Spleen (tissue), 11 donors: ENCODE results near the gene SP100. TPM values are rescaled to one million over a fixed set of nuclear protein-coding genes. Genes with fewer than 3 reads are reported as not detected.

Experiments
- DNase-seq: peaks from one replicate; pipeline ENCODE4 v3.0.0-alpha.2; 2020
- H3K27ac ChIP-seq, 8 donors: fragments of 200-600 bp; sonication (generic) in 7 of 8; 1 replicate in 4 of 8; 2 replicates in 4 of 8; pipeline versions ENCODE4 v1.5.0 to v1.8.0; 2016 to 2021; ENCODE audit warnings: inconsistent platforms in 4 of 8, mild to moderate bottlenecking in 4 of 8, moderate library complexity in 1 of 8
- H3K27me3 ChIP-seq, 7 donors: fragments of 200-600 bp; sonication (generic) in 6 of 7; replicated peaks in 1 of 7; 1 replicate in 4 of 7; 2 replicates in 3 of 7; pipeline versions ENCODE4 v1.5.0 to v1.8.0; 2016 to 2021; ENCODE audit warnings: inconsistent platforms in 3 of 7, mild to moderate bottlenecking in 1 of 7
- H3K36me3 ChIP-seq, 6 donors: fragments of 200-600 bp; sonication (generic) in 5 of 6; 1 replicate in 4 of 6; 2 replicates in 2 of 6; pipeline versions ENCODE4 v1.5.0 to v1.8.0; 2016 to 2021; ENCODE audit warnings: inconsistent platforms in 2 of 6
- H3K4me1 ChIP-seq, 6 donors: fragments of 200-600 bp; sonication (generic) in 5 of 6; 1 replicate in 3 of 6; 2 replicates in 3 of 6; pipeline versions ENCODE4 v1.5.0 to v1.8.0; 2016 to 2021; ENCODE audit warnings: inconsistent platforms in 3 of 6
- H3K4me3 ChIP-seq, 8 donors: fragments of 200-600 bp; sonication (generic) in 7 of 8; 1 replicate in 4 of 8; 2 replicates in 4 of 8; pipeline versions ENCODE4 v1.5.0 to v1.8.0; 2016 to 2021; ENCODE audit warnings: inconsistent platforms in 4 of 8, mild to moderate bottlenecking in 4 of 8, moderate library complexity in 2 of 8
- H3K9me3 ChIP-seq, 8 donors: fragments of 200-600 bp; sonication (generic) in 7 of 8; 1 replicate in 4 of 8; 2 replicates in 4 of 8; pipeline versions ENCODE4 v1.5.0 to v1.8.0; 2016 to 2021; ENCODE audit warnings: inconsistent platforms in 4 of 8
- POLR2A ChIP-seq, 3 donors: fragments of 450-650 bp; IDR thresholded peaks; one replicate each; pipeline ENCODE4 v1.5.1; 2017; ENCODE audit warnings: antibody characterized with exemption in 3 of 3, mild to moderate bottlenecking in 1 of 3
- POLR2AphosphoS5 ChIP-seq, 3 donors: sonication (generic); formaldehyde crosslinking; IDR thresholded peaks; one replicate each; pipeline ENCODE4 v1.5.1; 2017; ENCODE audit warnings: antibody characterized with exemption in 3 of 3
- WGBS, 5 donors: extraction: QIAGEN DNeasy Blood & Tissue Kit in 3 of 5; methylation state at CpG; one replicate each; pipeline versions ENCODE4 v1.1.5 to v1.1.7; 2013 to 2018; 5-methylcytosine and 5-hydroxymethylcytosine counted together
- intact Hi-C: fragments of 100-400 bp; cut with DNase I; formaldehyde crosslinking; loops from one replicate; pipeline ENCODE4 v1.15.0; 2023; ENCODE audit warnings: low total_unique reads
- polyA plus RNA-seq, 3 donors: library from polyadenylated mRNA; stranded (reverse); fragments of 200-250 nt; gene quantifications; one replicate each; pipeline ENCODE4 v1.2.1, GENCODE V29; 2013
- total RNA-seq, 7 donors: library from RNA; depleted of rRNA in 3 of 7; stranded (reverse); fragments of >200 nt in 3 of 7; fragmentation: NEBNext Ultra II Directional in 4 of 7; extraction: Animal tissue kit (Norgen Biotek cat#: 25700) in 4 of 7; gene quantifications; one replicate each; pipeline versions ENCODE4 v1.1.0 to v1.2.1, GENCODE V29; 2016 to 2021
- TF ChIP-seq, protein P1 (sequence below), 11 experiments: fragments of 200-600 bp in 7 of 11; fragments of 450-650 bp in 4 of 11; sonication (generic) in 4 of 11; IDR thresholded peaks in 8 of 11; conservative IDR thresholded peaks in 3 of 11; 1 replicate in 7 of 11; 2 replicates in 4 of 11; pipeline versions ENCODE4 v1.4.0 to v1.8.0; 2016 to 2021; ENCODE audit warnings: antibody characterized with exemption in 11 of 11, inconsistent platforms in 4 of 11, mild to moderate bottlenecking in 1 of 11
- donor health status: healthy with polysubstance abuse.
- donor health status: DM: no; HTN: no; CAD: no; lungs with moderate emphysema.
- donor health status: DM: no; HTN: no; CAD: no.
- donor health status: Bipolar disorder and iron deficiency.
- donor health status: healthy.
- donor health status: DM: no; HTN: no; CAD: no.
- donor health status: DM: yes; HTN: yes; CAD: no.

SP100 gene
- total and polyA plus RNA-seq, 10 donors, result 97.5 to 327 (median 260) TPM

DNA sequence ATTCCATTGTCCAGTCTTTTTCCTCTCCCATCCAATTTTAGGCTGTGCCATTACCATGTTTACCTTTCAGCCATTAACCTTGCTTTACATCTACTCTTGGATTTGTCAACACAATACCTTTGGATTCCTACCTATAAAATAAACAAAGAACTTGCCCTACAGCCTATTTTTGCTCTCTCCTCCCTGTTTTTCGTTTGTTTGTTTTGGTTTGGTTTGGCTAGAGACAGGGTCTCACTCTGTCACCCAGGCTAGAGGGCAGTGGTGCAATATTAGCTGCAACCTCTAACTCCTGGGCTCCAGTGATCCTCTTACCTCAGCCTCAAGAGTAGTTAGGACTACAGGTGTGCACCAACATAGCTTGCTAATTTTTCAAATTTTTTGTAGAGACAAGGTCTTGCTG, 76.1 kb downstream of the SP100 start:
- no peak for DNase-seq
- Histone ChIP-seq H3K36me3 (peaks cover 2 to 100% (median 62%) of the 10 kb centered on the region in 6 donors), H3K4me3 (no peak overlapping the region), H3K4me1 (peaks cover 0 to 38% (median 14%) of the 10 kb centered on the region in 6 donors), H3K9me3 (peaks cover 0 to 29% (median 19%) of the 10 kb centered on the region in 8 donors), H3K27ac (peak overlapping the region in 2 of 8 donors; percentile 29 to 42), H3K27me3 (no peaks in the 10 kb centered on the region)
- 67 to 88% (median 80%) methylated on average over 1 of the region's 1 CpG for WGBS, 5 donors
- intact Hi-C loops, result no loop called here
- no peak for TF ChIP-seq POLR2AphosphoS5 (IDR thresholded peaks at IDR 0.05)
- TF ChIP-seq POLR2A (IDR thresholded peaks at IDR 0.05), result no peak
- TF ChIP-seq, protein P1, sequence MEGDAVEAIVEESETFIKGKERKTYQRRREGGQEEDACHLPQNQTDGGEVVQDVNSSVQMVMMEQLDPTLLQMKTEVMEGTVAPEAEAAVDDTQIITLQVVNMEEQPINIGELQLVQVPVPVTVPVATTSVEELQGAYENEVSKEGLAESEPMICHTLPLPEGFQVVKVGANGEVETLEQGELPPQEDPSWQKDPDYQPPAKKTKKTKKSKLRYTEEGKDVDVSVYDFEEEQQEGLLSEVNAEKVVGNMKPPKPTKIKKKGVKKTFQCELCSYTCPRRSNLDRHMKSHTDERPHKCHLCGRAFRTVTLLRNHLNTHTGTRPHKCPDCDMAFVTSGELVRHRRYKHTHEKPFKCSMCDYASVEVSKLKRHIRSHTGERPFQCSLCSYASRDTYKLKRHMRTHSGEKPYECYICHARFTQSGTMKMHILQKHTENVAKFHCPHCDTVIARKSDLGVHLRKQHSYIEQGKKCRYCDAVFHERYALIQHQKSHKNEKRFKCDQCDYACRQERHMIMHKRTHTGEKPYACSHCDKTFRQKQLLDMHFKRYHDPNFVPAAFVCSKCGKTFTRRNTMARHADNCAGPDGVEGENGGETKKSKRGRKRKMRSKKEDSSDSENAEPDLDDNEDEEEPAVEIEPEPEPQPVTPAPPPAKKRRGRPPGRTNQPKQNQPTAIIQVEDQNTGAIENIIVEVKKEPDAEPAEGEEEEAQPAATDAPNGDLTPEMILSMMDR (IDR thresholded peaks at IDR 0.05 in 8 of 11, conservative IDR thresholded peaks at IDR 0.05 in 3 of 11), result no peak

DNA sequence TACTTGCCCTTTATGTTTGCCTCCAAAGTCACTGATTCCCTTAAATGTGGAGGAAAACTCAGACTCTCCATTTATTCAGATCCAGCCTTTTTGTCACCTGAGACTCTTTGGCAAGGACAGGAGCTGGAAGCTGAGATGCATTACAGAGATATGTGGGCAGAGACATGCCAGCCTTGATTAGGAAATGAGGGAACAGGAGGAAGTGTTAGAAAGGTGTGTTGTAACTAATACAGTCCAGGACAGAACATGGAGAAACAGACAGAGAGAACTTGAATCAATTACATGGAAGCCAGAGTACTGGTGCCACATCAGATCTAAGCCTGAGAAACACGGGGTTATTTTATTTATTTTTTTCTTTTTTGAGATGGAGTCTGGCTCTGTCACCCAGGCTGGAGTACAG, 79.0 kb downstream of the SP100 start:
- peaks cover 4 to 58% (median 27%) of the 10 kb centered on the region in 6 donors for H3K4me1 ChIP-seq
- H3K36me3 ChIP-seq, result peaks cover 8 to 97% (median 65%) of the 10 kb centered on the region in 6 donors
- TF ChIP-seq, protein P1 (IDR thresholded peaks at IDR 0.05 in 8 of 11, conservative IDR thresholded peaks at IDR 0.05 in 3 of 11), result no peak
- TF ChIP-seq POLR2A (IDR thresholded peaks at IDR 0.05) (no peak), POLR2AphosphoS5 (IDR thresholded peaks at IDR 0.05) (no peak)
- H3K27me3 ChIP-seq, result no peaks in the 10 kb centered on the region
- intact Hi-C loops, result no loop called here
- H3K9me3 ChIP-seq, result peaks cover 0 to 11% (median 3%) of the 10 kb centered on the region in 8 donors
- WGBS, 5 donors, result 70 to 93% (median 89%) methylated on average over 1 of the region's 1 CpG
- no peak for DNase-seq
- no peak overlapping the region for H3K4me3 ChIP-seq
- peak overlapping the region in 3 of 8 donors; percentile 0 to 42 (median 31) for H3K27ac ChIP-seq

DNA sequence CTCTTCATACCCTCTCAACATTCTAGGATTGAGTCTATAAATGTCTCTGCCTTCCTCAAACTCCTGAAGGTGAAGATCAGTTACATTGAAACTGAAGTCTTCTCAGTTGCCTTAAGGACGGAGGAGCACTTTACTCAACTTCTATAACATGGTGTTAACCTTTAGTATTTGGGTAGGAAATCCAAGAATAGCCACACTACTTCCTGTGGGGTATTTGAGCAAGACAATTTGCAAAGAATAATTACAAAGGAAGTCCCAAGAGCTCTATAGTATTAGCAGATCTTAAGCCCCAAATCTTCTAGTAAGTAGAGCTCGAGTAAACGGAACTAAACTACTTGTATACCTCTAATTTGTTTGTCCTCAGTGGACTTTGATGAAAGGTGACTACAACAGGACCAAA, 80.9 kb downstream of the SP100 start:
- intact Hi-C loops, result no loop called here
- peaks cover 4 to 58% (median 27%) of the 10 kb centered on the region in 6 donors for H3K4me1 ChIP-seq
- DNase-seq, result no peak

DNA sequence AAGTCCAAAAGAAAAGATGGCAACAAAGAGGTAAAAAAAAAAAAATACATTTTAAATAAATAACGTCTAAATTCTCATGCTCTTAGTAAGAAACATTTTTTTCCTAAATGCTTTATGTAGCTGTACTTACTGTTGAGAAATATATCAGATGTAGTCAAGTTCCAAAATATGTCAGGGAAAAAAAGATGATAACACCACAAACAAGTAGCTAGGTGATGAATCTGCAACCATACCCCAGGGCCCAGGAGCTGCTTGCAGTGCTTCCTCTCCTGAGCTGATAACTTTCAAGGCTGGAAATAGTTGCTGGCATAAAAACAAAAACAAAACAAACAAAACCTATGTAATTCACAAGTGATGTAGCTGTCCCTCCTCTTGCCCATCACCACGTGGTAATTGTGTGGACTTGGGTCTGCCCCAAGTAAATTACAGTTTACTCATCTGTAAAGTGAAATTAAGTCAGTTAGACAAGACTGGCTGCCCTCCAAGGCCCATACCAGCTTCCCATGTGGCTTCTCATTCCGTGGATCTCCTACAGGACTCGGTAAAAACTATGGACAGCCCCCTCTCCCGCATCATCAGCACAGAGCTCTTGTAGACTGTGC, 82.6 kb downstream of the SP100 start:
- Histone ChIP-seq H3K27ac (peak overlapping the region in 3 of 8 donors; percentile 4 to 70 (median 65)), H3K4me3 (no peak overlapping the region), H3K27me3 (no peaks in the 10 kb centered on the region), H3K4me1 (peaks cover 4 to 53% (median 27%) of the 10 kb centered on the region in 6 donors), H3K36me3 (peaks cover 8 to 97% (median 72%) of the 10 kb centered on the region in 6 donors), H3K9me3 (no peaks in the 10 kb centered on the region)
- intact Hi-C loops, result no loop called here
- TF ChIP-seq, protein P1 (IDR thresholded peaks at IDR 0.05 in 8 of 11, conservative IDR thresholded peaks at IDR 0.05 in 3 of 11), result no peak
- TF ChIP-seq POLR2AphosphoS5 (IDR thresholded peaks at IDR 0.05), result peak in 1 of 3 donors; percentile 6
- DNase-seq, result no peak
- WGBS, 5 donors, result 71 to 91% (median 88%) methylated on average over 5 of the region's 5 CpGs

More for the DNA sequence above, 80.9 kb downstream of the SP100 start:
- Histone ChIP-seq H3K27me3 (no peaks in the 10 kb centered on the region), H3K27ac (peak overlapping the region in 7 of 8 donors; percentile 2 to 80 (median 67)), H3K36me3 (peaks cover 8 to 97% (median 68%) of the 10 kb centered on the region in 6 donors), H3K4me3 (peak overlapping the region in 1 of 8 donors; percentile 13), H3K9me3 (no peaks in the 10 kb centered on the region)
- TF ChIP-seq, protein P1 (IDR thresholded peaks at IDR 0.05 in 8 of 11, conservative IDR thresholded peaks at IDR 0.05 in 3 of 11), result no peak
- TF ChIP-seq POLR2A (IDR thresholded peaks at IDR 0.05), result no peak
- no peak for TF ChIP-seq POLR2AphosphoS5 (IDR thresholded peaks at IDR 0.05)
- WGBS, 5 donors, result 23 to 43% (median 27%) methylated on average over 3 of the region's 3 CpGs
